ENCODE data around the gene CHD3. TPM values are rescaled to one million over a fixed set of nuclear protein-coding genes. Genes with fewer than 3 reads are reported as not detected.

CHD3 gene
- total and polyA plus RNA-seq, 2 of the 13 experiments (the other 11 are each of a cell fraction or from before 2014, with no cell fraction given) = 2.7 to 3.7 TPM

- intact Hi-C loops (cut with micrococcal nuclease; ENCODE audit: unreplicated experiment) = no loop called here
- no peak overlapping the region for H3K4me3 ChIP-seq (replicated peaks in 1 of 3; ENCODE audit: insufficient read depth in 1 of 3, low read depth in 2 of 3, low read length in 3 of 3)
These were observed 28.2 kb downstream of the CHD3 start for GRCh38 chr17:7916808-7917207.

GRCh38 chr17:7922269-7922844 is 33.8 kb downstream of the CHD3 start:
- WGBS (ENCODE audit: low lambda C conversion rate) = 79% methylated on average over 16 of the region's 16 CpGs
- CTCF ChIA-PET (ENCODE audit: low intra/inter-chr PET ratio, low total read pairs) = no interaction called here
- DNase-seq (ENCODE audit: low spot score) (no peak), FAIRE-seq (no peak), ATAC-seq (no peak)
- TF ChIP-seq ZSCAN21 (CRISPR knock-in tag; IDR thresholded peaks at IDR 0.05; ENCODE audit: borderline replicate concordance) (no peak), CREB1 (IDR thresholded peaks at IDR 0.05) (peak; percentile 40; the same call in 1 of the 2 replicates), CREB1 (CRISPR knock-in tag; IDR thresholded peaks at IDR 0.05) (no peak)
- intact Hi-C loops (cut with micrococcal nuclease; ENCODE audit: unreplicated experiment) (no loop called here), in situ Hi-C loops (cut with HindIII; ENCODE audit: extremely low pct_ligation_motif_present, low pct_unique_long_range_greater_than_20kb) (no loop called here)
- Histone ChIP-seq H3K4me1 (ENCODE audit: insufficient read depth, low read length) (no peaks in the 10 kb centered on the region), H3K4me3 (replicated peaks in 1 of 3; ENCODE audit: insufficient read depth in 1 of 3, low read depth in 2 of 3, low read length in 3 of 3) (no peak overlapping the region), H3K27me3 (ENCODE audit: control insufficient read depth in 1 of 2, insufficient read depth in 2 of 2, low read length in 2 of 2) (no peaks in the 10 kb centered on the region), H3K79me2 (ENCODE audit: insufficient read depth, low read length) (no peaks in the 10 kb centered on the region), H4K20me1 (ENCODE audit: insufficient read depth, low read length) (no peaks in the 10 kb centered on the region), H3K9ac (ENCODE audit: insufficient read depth, low read depth, low read length) (no peak overlapping the region), H3K36me3 (replicated peaks in 1 of 2; ENCODE audit: control insufficient read depth in 1 of 2, insufficient read depth in 2 of 2, low read length in 2 of 2) (no peaks in the 10 kb centered on the region), H2AFZ (ENCODE audit: low read length) (no peak overlapping the region), H3K9me3 (ENCODE audit: low read length) (no peaks in the 10 kb centered on the region), H3K4me2 (ENCODE audit: low read depth, low read length) (no peak overlapping the region), H3K27ac (ENCODE audit: extremely low read length, insufficient read depth, low read length) (no peak overlapping the region)
- no TSS peak for BruUV-seq (replicated peaks)
- POLR2A ChIA-PET = no interaction called here

More at GRCh38 chr17:7916808-7917207, 28.2 kb downstream of the CHD3 start:
- no peaks in the 10 kb centered on the region for H4K20me1 ChIP-seq (ENCODE audit: insufficient read depth, low read length)
- H3K4me2 ChIP-seq (ENCODE audit: low read depth, low read length) = no peak overlapping the region
- no peaks in the 10 kb centered on the region for H3K36me3 ChIP-seq (replicated peaks in 1 of 2; ENCODE audit: control insufficient read depth in 1 of 2, insufficient read depth in 2 of 2, low read length in 2 of 2)
- FAIRE-seq (no peak), DNase-seq (ENCODE audit: low spot score) (peak; percentile 5), ATAC-seq (peak; percentile 26; the same call in 1 of the 3 replicates)
- H3K79me2 ChIP-seq (ENCODE audit: insufficient read depth, low read length) = no peaks in the 10 kb centered on the region
- TF ChIP-seq, protein P1, sequence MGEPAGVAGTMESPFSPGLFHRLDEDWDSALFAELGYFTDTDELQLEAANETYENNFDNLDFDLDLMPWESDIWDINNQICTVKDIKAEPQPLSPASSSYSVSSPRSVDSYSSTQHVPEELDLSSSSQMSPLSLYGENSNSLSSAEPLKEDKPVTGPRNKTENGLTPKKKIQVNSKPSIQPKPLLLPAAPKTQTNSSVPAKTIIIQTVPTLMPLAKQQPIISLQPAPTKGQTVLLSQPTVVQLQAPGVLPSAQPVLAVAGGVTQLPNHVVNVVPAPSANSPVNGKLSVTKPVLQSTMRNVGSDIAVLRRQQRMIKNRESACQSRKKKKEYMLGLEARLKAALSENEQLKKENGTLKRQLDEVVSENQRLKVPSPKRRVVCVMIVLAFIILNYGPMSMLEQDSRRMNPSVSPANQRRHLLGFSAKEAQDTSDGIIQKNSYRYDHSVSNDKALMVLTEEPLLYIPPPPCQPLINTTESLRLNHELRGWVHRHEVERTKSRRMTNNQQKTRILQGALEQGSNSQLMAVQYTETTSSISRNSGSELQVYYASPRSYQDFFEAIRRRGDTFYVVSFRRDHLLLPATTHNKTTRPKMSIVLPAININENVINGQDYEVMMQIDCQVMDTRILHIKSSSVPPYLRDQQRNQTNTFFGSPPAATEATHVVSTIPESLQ (CRISPR knock-in tag; conservative IDR thresholded peaks at IDR 0.05) = no peak
- TF ChIP-seq SPEN (CRISPR knock-in tag; IDR thresholded peaks at IDR 0.05; ENCODE audit: low read depth) = no peak
- TF ChIP-seq ZNF550 (CRISPR knock-in tag; IDR thresholded peaks at IDR 0.05; ENCODE audit: borderline replicate concordance) = no peak
- TF ChIP-seq GABPB1 (CRISPR knock-in tag; IDR thresholded peaks at IDR 0.05) = no peak
- in situ Hi-C loops (cut with HindIII; ENCODE audit: extremely low pct_ligation_motif_present, low pct_unique_long_range_greater_than_20kb) = no loop called here
- no peaks in the 10 kb centered on the region for H3K9me3 ChIP-seq (ENCODE audit: low read length)
- POLR2A ChIA-PET = interaction anchor here (0.8 to 4.5 kb wide), 4 partner anchors 15 to 84 kb away, joined by 3 to 27 read pairs (median 4); partner anchors contain the start of genes CNTROB, NAA38 and TRAPPC1
- no peak overlapping the region for H2AFZ ChIP-seq (ENCODE audit: low read length)
- no peak overlapping the region for H3K9ac ChIP-seq (ENCODE audit: insufficient read depth, low read depth, low read length)
- peaks cover 0 to 3% of the 10 kb centered on the region in 2 experiments; a peak in 1 of 5 replicates for H3K27me3 ChIP-seq (ENCODE audit: control insufficient read depth in 1 of 2, insufficient read depth in 2 of 2, low read length in 2 of 2)
- WGBS (ENCODE audit: low lambda C conversion rate) = 49% methylated on average over 2 of the region's 2 CpGs
- peaks cover 22% of the 10 kb centered on the region for H3K4me1 ChIP-seq (ENCODE audit: insufficient read depth, low read length)
- BruUV-seq (replicated peaks) = no TSS peak
- no peak overlapping the region for H3K27ac ChIP-seq (ENCODE audit: extremely low read length, insufficient read depth, low read length)
- CTCF ChIA-PET (ENCODE audit: low intra/inter-chr PET ratio, low total read pairs) = no interaction called here
